ENCODE results near the gene SCIN.
"Not testable (repeated sequence)": the region's sequence is repeated elsewhere in the genome, so short reads cannot be mapped to it uniquely, and the experiment has no call there.

Gene SCIN

GRCh38 chr7:12690041-12690878 lies 119.7 kb downstream of the SCIN start:
- no peak for DNase-seq

GRCh38 chr7:12691388-12691787 lies 120.9 kb downstream of the SCIN start:
- DNase-seq: not testable (repeated sequence)

- DNase-seq: no peak
Measured at GRCh38 chr7:12692035-12692434, 121.5 kb downstream of the SCIN start.

GRCh38 chr7:12692479-12693259 lies 122.1 kb downstream of the SCIN start:
- DNase-seq: no peak

GRCh38 chr7:12694817-12695216 lies 124.3 kb downstream of the SCIN start:
- DNase-seq: no peak

- no peak for DNase-seq
Measured at GRCh38 chr7:12695965-12696364, 125.4 kb downstream of the SCIN start.

- no peak for DNase-seq
Measured at GRCh38 chr7:12699299-12699698, 128.8 kb downstream of the SCIN start.

- no peak for DNase-seq
Measured at GRCh38 chr7:12701433-12701832, 130.9 kb downstream of the SCIN start.

GRCh38 chr7:12703881-12704280 lies 133.4 kb downstream of the SCIN start:
- no peak for DNase-seq

GRCh38 chr7:12705878-12706277 lies 135.4 kb downstream of the SCIN start:
- DNase-seq: no peak

GRCh38 chr7:12706900-12707536 lies 136.5 kb downstream of the SCIN start:
- no peak for DNase-seq

- DNase-seq: no peak
Measured at GRCh38 chr7:12708314-12708713, 137.8 kb downstream of the SCIN start.

Measured in CD4-positive, alpha-beta T cell treated with Interleukin-1 beta for 1 hour (primary cell).